ENCODE results near the gene FSTL5.

FSTL5 gene

GRCh38 chr4:161663844-161664243 is 500.0 kb downstream of the FSTL5 start:
- no peak overlapping the region for H3K9ac ChIP-seq (ENCODE audit: low read depth, low read length)
- no peaks in the 10 kb centered on the region for H3K9me3 ChIP-seq (ENCODE audit: insufficient read depth, low read depth, low read length)
- no peaks in the 10 kb centered on the region for H3K36me3 ChIP-seq (ENCODE audit: insufficient read depth, low read depth, low read length)
- H3K4me1 ChIP-seq (ENCODE audit: insufficient read depth, low read length), result no peaks in the 10 kb centered on the region
- no peaks in the 10 kb centered on the region for H3K27me3 ChIP-seq (ENCODE audit: insufficient read depth, low read length)
- H3K4me3 ChIP-seq (ENCODE audit: low read length), result no peak overlapping the region
- no peak overlapping the region for H3K27ac ChIP-seq (ENCODE audit: low read length)

- no peak overlapping the region for H3K27ac ChIP-seq (ENCODE audit: low read length)
- no peaks in the 10 kb centered on the region for H3K9me3 ChIP-seq (ENCODE audit: insufficient read depth, low read depth, low read length)
- no peak overlapping the region for H3K4me3 ChIP-seq (ENCODE audit: low read length)
- no peaks in the 10 kb centered on the region for H3K4me1 ChIP-seq (ENCODE audit: insufficient read depth, low read length)
- H3K9ac ChIP-seq (ENCODE audit: low read depth, low read length), result no peak overlapping the region
- H3K27me3 ChIP-seq (ENCODE audit: insufficient read depth, low read length), result no peaks in the 10 kb centered on the region
- no peaks in the 10 kb centered on the region for H3K36me3 ChIP-seq (ENCODE audit: insufficient read depth, low read depth, low read length)
These were observed 505.1 kb downstream of the FSTL5 start for GRCh38 chr4:161658676-161659075.

- H3K4me3 ChIP-seq (ENCODE audit: low read length), result no peak overlapping the region
- no peak overlapping the region for H3K9ac ChIP-seq (ENCODE audit: low read depth, low read length)
- H3K36me3 ChIP-seq (ENCODE audit: insufficient read depth, low read depth, low read length), result no peaks in the 10 kb centered on the region
- H3K9me3 ChIP-seq (ENCODE audit: insufficient read depth, low read depth, low read length), result no peaks in the 10 kb centered on the region
- H3K4me1 ChIP-seq (ENCODE audit: insufficient read depth, low read length), result no peaks in the 10 kb centered on the region
- no peak overlapping the region for H3K27ac ChIP-seq (ENCODE audit: low read length)
- H3K27me3 ChIP-seq (ENCODE audit: insufficient read depth, low read length), result no peaks in the 10 kb centered on the region
These were observed 506.2 kb downstream of the FSTL5 start for GRCh38 chr4:161657616-161658015.

- Histone ChIP-seq H3K27me3 (ENCODE audit: insufficient read depth, low read length) (no peaks in the 10 kb centered on the region), H3K4me3 (ENCODE audit: low read length) (no peak overlapping the region), H3K9ac (ENCODE audit: low read depth, low read length) (no peak overlapping the region), H3K9me3 (ENCODE audit: insufficient read depth, low read depth, low read length) (no peaks in the 10 kb centered on the region), H3K4me1 (ENCODE audit: insufficient read depth, low read length) (no peaks in the 10 kb centered on the region), H3K27ac (ENCODE audit: low read length) (no peak overlapping the region), H3K36me3 (ENCODE audit: insufficient read depth, low read depth, low read length) (no peaks in the 10 kb centered on the region)
These were observed 507.2 kb downstream of the FSTL5 start for GRCh38 chr4:161656594-161656993.

- Histone ChIP-seq H3K9me3 (ENCODE audit: insufficient read depth, low read depth, low read length) (no peaks in the 10 kb centered on the region), H3K27ac (ENCODE audit: low read length) (no peak overlapping the region), H3K9ac (ENCODE audit: low read depth, low read length) (no peak overlapping the region), H3K4me1 (ENCODE audit: insufficient read depth, low read length) (no peaks in the 10 kb centered on the region), H3K27me3 (ENCODE audit: insufficient read depth, low read length) (no peaks in the 10 kb centered on the region), H3K36me3 (ENCODE audit: insufficient read depth, low read depth, low read length) (no peaks in the 10 kb centered on the region), H3K4me3 (ENCODE audit: low read length) (no peak overlapping the region)
These were observed 508.7 kb downstream of the FSTL5 start for GRCh38 chr4:161655148-161655547.

GRCh38 chr4:161653697-161654096 is 510.1 kb downstream of the FSTL5 start:
- no peaks in the 10 kb centered on the region for H3K4me1 ChIP-seq (ENCODE audit: insufficient read depth, low read length)

GRCh38 chr4:161651586-161651985 is 512.2 kb downstream of the FSTL5 start:
- no peak overlapping the region for H3K4me3 ChIP-seq (ENCODE audit: low read length)
- no peaks in the 10 kb centered on the region for H3K36me3 ChIP-seq (ENCODE audit: insufficient read depth, low read depth, low read length)
- H3K9ac ChIP-seq (ENCODE audit: low read depth, low read length), result no peak overlapping the region
- H3K9me3 ChIP-seq (ENCODE audit: insufficient read depth, low read depth, low read length), result no peaks in the 10 kb centered on the region
- H3K27me3 ChIP-seq (ENCODE audit: insufficient read depth, low read length), result no peaks in the 10 kb centered on the region
- H3K27ac ChIP-seq (ENCODE audit: low read length), result no peak overlapping the region
- no peaks in the 10 kb centered on the region for H3K4me1 ChIP-seq (ENCODE audit: insufficient read depth, low read length)

More at GRCh38 chr4:161653697-161654096, 510.1 kb downstream of the FSTL5 start:
- Histone ChIP-seq H3K36me3 (ENCODE audit: insufficient read depth, low read depth, low read length) (no peaks in the 10 kb centered on the region), H3K9me3 (ENCODE audit: insufficient read depth, low read depth, low read length) (no peaks in the 10 kb centered on the region), H3K9ac (ENCODE audit: low read depth, low read length) (no peak overlapping the region), H3K27ac (ENCODE audit: low read length) (no peak overlapping the region), H3K27me3 (ENCODE audit: insufficient read depth, low read length) (no peaks in the 10 kb centered on the region), H3K4me3 (ENCODE audit: low read length) (no peak overlapping the region)

- no peaks in the 10 kb centered on the region for H3K4me1 ChIP-seq (ENCODE audit: insufficient read depth, low read length)
- H3K27ac ChIP-seq (ENCODE audit: low read length), result no peak overlapping the region
- H3K27me3 ChIP-seq (ENCODE audit: insufficient read depth, low read length), result no peaks in the 10 kb centered on the region
- no peak overlapping the region for H3K9ac ChIP-seq (ENCODE audit: low read depth, low read length)
- no peaks in the 10 kb centered on the region for H3K9me3 ChIP-seq (ENCODE audit: insufficient read depth, low read depth, low read length)
- H3K36me3 ChIP-seq (ENCODE audit: insufficient read depth, low read depth, low read length), result no peaks in the 10 kb centered on the region
- H3K4me3 ChIP-seq (ENCODE audit: low read length), result no peak overlapping the region
These were observed 513.0 kb downstream of the FSTL5 start for GRCh38 chr4:161650812-161651211.

- Histone ChIP-seq H3K27me3 (ENCODE audit: insufficient read depth, low read length) (no peaks in the 10 kb centered on the region), H3K9ac (ENCODE audit: low read depth, low read length) (no peak overlapping the region), H3K4me3 (ENCODE audit: low read length) (no peak overlapping the region), H3K4me1 (ENCODE audit: insufficient read depth, low read length) (no peaks in the 10 kb centered on the region), H3K36me3 (ENCODE audit: insufficient read depth, low read depth, low read length) (no peaks in the 10 kb centered on the region), H3K27ac (ENCODE audit: low read length) (no peak overlapping the region), H3K9me3 (ENCODE audit: insufficient read depth, low read depth, low read length) (no peaks in the 10 kb centered on the region)
These were observed 516.0 kb downstream of the FSTL5 start for GRCh38 chr4:161647757-161648156.

GRCh38 chr4:161642708-161643107 is 521.1 kb downstream of the FSTL5 start:
- H3K27me3 ChIP-seq (ENCODE audit: insufficient read depth, low read length), result no peaks in the 10 kb centered on the region
- H3K9ac ChIP-seq (ENCODE audit: low read depth, low read length), result no peak overlapping the region
- H3K9me3 ChIP-seq (ENCODE audit: insufficient read depth, low read depth, low read length), result no peaks in the 10 kb centered on the region
- no peak overlapping the region for H3K27ac ChIP-seq (ENCODE audit: low read length)
- no peak overlapping the region for H3K4me3 ChIP-seq (ENCODE audit: low read length)
- no peaks in the 10 kb centered on the region for H3K36me3 ChIP-seq (ENCODE audit: insufficient read depth, low read depth, low read length)
- no peaks in the 10 kb centered on the region for H3K4me1 ChIP-seq (ENCODE audit: insufficient read depth, low read length)

- Histone ChIP-seq H3K36me3 (ENCODE audit: insufficient read depth, low read depth, low read length) (no peaks in the 10 kb centered on the region), H3K27ac (ENCODE audit: low read length) (no peak overlapping the region)
These were observed 533.9 kb downstream of the FSTL5 start for GRCh38 chr4:161629694-161630441.

GRCh38 chr4:161604516-161605300 is 559.1 kb downstream of the FSTL5 start:
- H3K9ac ChIP-seq (ENCODE audit: low read depth, low read length), result no peak overlapping the region

More at GRCh38 chr4:161629694-161630441, 533.9 kb downstream of the FSTL5 start:
- no peaks in the 10 kb centered on the region for H3K4me1 ChIP-seq (ENCODE audit: insufficient read depth, low read length)
- no peak overlapping the region for H3K9ac ChIP-seq (ENCODE audit: low read depth, low read length)
- H3K4me3 ChIP-seq (ENCODE audit: low read length), result no peak overlapping the region
- H3K9me3 ChIP-seq (ENCODE audit: insufficient read depth, low read depth, low read length), result no peaks in the 10 kb centered on the region
- H3K27me3 ChIP-seq (ENCODE audit: insufficient read depth, low read length), result no peaks in the 10 kb centered on the region

More at GRCh38 chr4:161604516-161605300, 559.1 kb downstream of the FSTL5 start:
- Histone ChIP-seq H3K4me3 (ENCODE audit: low read length) (no peak overlapping the region), H3K9me3 (ENCODE audit: insufficient read depth, low read depth, low read length) (no peaks in the 10 kb centered on the region), H3K36me3 (ENCODE audit: insufficient read depth, low read depth, low read length) (no peaks in the 10 kb centered on the region), H3K27ac (ENCODE audit: low read length) (no peak overlapping the region), H3K27me3 (ENCODE audit: insufficient read depth, low read length) (no peaks in the 10 kb centered on the region), H3K4me1 (ENCODE audit: insufficient read depth, low read length) (no peaks in the 10 kb centered on the region)
